H9 (cell line): Measurements from ENCODE around the gene MCU. TPM values are rescaled to one million over a fixed set of nuclear protein-coding genes. Genes with fewer than 3 reads are reported as not detected.

Source experiments
- DNase-seq: peaks from one replicate; pipeline ENCODE4 v3.0.0-alpha.2; 2017
- H2AFZ ChIP-seq: one replicate; pipeline ENCODE4 v1.6.1; 2013; ENCODE audit warnings: mild to moderate bottlenecking, low read length, control low read depth, moderate library complexity
- H2AK5ac ChIP-seq: 2 replicates; pipeline ENCODE4 v1.6.1; 2013; ENCODE audit warnings: low read length, control low read depth, mixed read lengths; ENCODE audit not compliant: insufficient read length
- H2BK120ac ChIP-seq: one replicate; pipeline ENCODE4 v1.6.1; 2013; ENCODE audit warnings: low read depth, mild to moderate bottlenecking, low read length, control low read depth, inconsistent platforms; ENCODE audit not compliant: poor library complexity, severe bottlenecking
- H2BK12ac ChIP-seq: 2 replicates; pipeline ENCODE4 v1.6.1; 2013; ENCODE audit warnings: low read length, control low read depth, mixed read lengths, low read depth; ENCODE audit not compliant: insufficient read length
- H2BK15ac ChIP-seq: 2 replicates; pipeline ENCODE4 v1.6.1; 2013; ENCODE audit warnings: low read depth, low read length, control low read depth
- H2BK20ac ChIP-seq: one replicate; pipeline ENCODE4 v1.6.1; 2013; ENCODE audit warnings: low read depth, mild to moderate bottlenecking, low read length, control low read depth, inconsistent platforms; ENCODE audit not compliant: poor library complexity, severe bottlenecking
- H2BK5ac ChIP-seq: 2 replicates; pipeline ENCODE4 v1.6.1; 2013; ENCODE audit warnings: low read length, control low read depth, mixed read lengths; ENCODE audit not compliant: insufficient read length
- H3K14ac ChIP-seq: 2 replicates; pipeline ENCODE4 v1.6.1; 2013; ENCODE audit warnings: low read length, control low read depth; ENCODE audit not compliant: insufficient read depth
- H3K18ac ChIP-seq: 2 replicates; pipeline ENCODE4 v1.6.1; 2013; ENCODE audit warnings: low read depth, mild to moderate bottlenecking, mixed read lengths, low read length, control low read depth; ENCODE audit not compliant: insufficient read length
- H3K23ac ChIP-seq: 2 replicates; pipeline ENCODE4 v1.6.1; 2013; ENCODE audit warnings: low read length, control low read depth, mixed read lengths, low read depth; ENCODE audit not compliant: insufficient read length
- H3K23me2 ChIP-seq: 2 replicates; pipeline ENCODE4 v1.6.1; 2013; ENCODE audit warnings: low read depth, mild to moderate bottlenecking, mixed read lengths, low read length, control low read depth; ENCODE audit not compliant: insufficient read length, poor library complexity, severe bottlenecking
- H3K27ac ChIP-seq: 2 replicates; pipeline ENCODE4 v1.5.1; 2013; ENCODE audit warnings: low read length, control low read depth, mixed read lengths, low read depth; ENCODE audit not compliant: insufficient read length
- H3K27me3 ChIP-seq: 2 replicates; pipeline ENCODE4 v1.6.1; 2013; ENCODE audit warnings: low read length, control low read depth, inconsistent platforms; ENCODE audit not compliant: insufficient read depth
- H3K4ac ChIP-seq: 2 replicates; pipeline ENCODE4 v1.6.1; 2013; ENCODE audit warnings: low read depth, mild to moderate bottlenecking, control low read depth, inconsistent platforms, low read length, moderate library complexity
- H3K4me1 ChIP-seq: 2 replicates; pipeline ENCODE4 v1.6.1; 2013; ENCODE audit warnings: low read length, control low read depth, inconsistent platforms; ENCODE audit not compliant: insufficient read depth
- H3K4me2 ChIP-seq: 2 replicates; pipeline ENCODE4 v1.6.1; 2013; ENCODE audit warnings: low read length, control low read depth, mixed read lengths; ENCODE audit not compliant: insufficient read length, insufficient read depth
- H3K56ac ChIP-seq: 2 replicates; pipeline ENCODE4 v1.6.1; 2013; ENCODE audit warnings: low read depth, mild to moderate bottlenecking, mixed read lengths, low read length, control low read depth; ENCODE audit not compliant: insufficient read length
- H3K79me1 ChIP-seq: 2 replicates; pipeline ENCODE4 v1.6.1; 2013; ENCODE audit warnings: low read depth, mild to moderate bottlenecking, moderate library complexity, low read length, control low read depth, inconsistent platforms; ENCODE audit not compliant: insufficient read depth, poor library complexity, severe bottlenecking
- H3K79me2 ChIP-seq: 2 replicates; pipeline ENCODE4 v1.6.1; 2013; ENCODE audit warnings: low read length, control low read depth, inconsistent platforms; ENCODE audit not compliant: insufficient read depth
- H3K9ac ChIP-seq: 2 replicates; pipeline ENCODE4 v1.6.1; 2013; ENCODE audit warnings: low read length, control low read depth, mixed read lengths; ENCODE audit not compliant: insufficient read length; ENCODE audit errors: extremely low read depth
- H3K9me3 ChIP-seq: one replicate; pipeline ENCODE4 v1.6.1; 2013; ENCODE audit warnings: low read depth, low read length, inconsistent platforms; ENCODE audit not compliant: control insufficient read depth
- H3T11ph ChIP-seq: one replicate; pipeline ENCODE4 v1.6.1; 2013; ENCODE audit warnings: mild to moderate bottlenecking, low read length, control low read depth, inconsistent platforms
- H4K20me1 ChIP-seq: one replicate; pipeline ENCODE4 v1.6.1; 2013; ENCODE audit not compliant: control insufficient read depth, insufficient read length, insufficient read depth
- H4K5ac ChIP-seq: 2 replicates; pipeline ENCODE4 v1.6.1; 2013; ENCODE audit warnings: low read depth, mild to moderate bottlenecking, mixed read lengths, low read length, control low read depth; ENCODE audit not compliant: insufficient read length
- H4K8ac ChIP-seq: replicated peaks from 2 replicates; pipeline ENCODE4 v1.6.1; 2013; ENCODE audit warnings: low read length, control low read depth, mixed read lengths, low read depth; ENCODE audit not compliant: insufficient read length
- H4K91ac ChIP-seq: 2 replicates; pipeline ENCODE4 v1.6.1; 2013; ENCODE audit warnings: low read depth, mild to moderate bottlenecking, moderate library complexity, mixed read lengths, low read length, control low read depth; ENCODE audit not compliant: insufficient read length
- H3K27ac Mint-ChIP-seq, 3 experiments: 2 replicates in 2 of 3; 3 replicates in 1 of 3; pipeline ENCODE4 v1.8.0; 2020 to 2021; ENCODE audit warnings: mixed read lengths in 3 of 3, mild to moderate bottlenecking in 1 of 3, moderate library complexity in 1 of 3
- H3K27me3 Mint-ChIP-seq: 2 replicates; pipeline ENCODE4 v1.8.0; 2021; ENCODE audit warnings: low read depth, mild to moderate bottlenecking, moderate library complexity, mixed read lengths
- H3K36me3 Mint-ChIP-seq, 3 experiments: 2 replicates in 2 of 3; 3 replicates in 1 of 3; pipeline ENCODE4 v1.8.0; 2020 to 2021; ENCODE audit warnings: low read depth in 3 of 3, mixed read lengths in 3 of 3; ENCODE audit not compliant: insufficient read depth in 1 of 3
- H3K4me1 Mint-ChIP-seq, 2 experiments: 2 replicates each; pipeline ENCODE4 v1.8.0; 2020; ENCODE audit warnings: mixed read lengths in 2 of 2
- H3K4me3 Mint-ChIP-seq, 2 experiments: 2 replicates in 1 of 2; 3 replicates in 1 of 2; pipeline ENCODE4 v1.8.0; 2020 to 2021; ENCODE audit warnings: mild to moderate bottlenecking in 2 of 2, mixed read lengths in 2 of 2, moderate library complexity in 1 of 2
- H3K9me3 Mint-ChIP-seq, 2 experiments: 2 replicates in 1 of 2; 3 replicates in 1 of 2; pipeline ENCODE4 v1.8.0; 2020; ENCODE audit warnings: mild to moderate bottlenecking in 2 of 2, mixed read lengths in 2 of 2, moderate library complexity in 1 of 2
- CTCF ChIP-seq: fragments of 200-600 bp; sonication (generic); conservative IDR thresholded peaks from 3 replicates; pipeline ENCODE4 v1.8.0; 2021; ENCODE audit warnings: antibody characterized with exemption, mild to moderate bottlenecking
- WGBS: extraction: QIAGEN DNeasy Blood & Tissue Kit; methylation state at CpG from one replicate; pipeline ENCODE4 v1.1.7; 2013; ENCODE audit warnings: missing lambda C conversion rate, low lambda C conversion rate, mixed read lengths; ENCODE audit not compliant: insufficient read length; ENCODE audit errors: extremely low coverage; 5-methylcytosine and 5-hydroxymethylcytosine counted together
- total RNA-seq: library from RNA; stranded (reverse); gene quantifications from 2 replicates; pipeline ENCODE4 v1.2.1, GENCODE V29; 2021

Gene MCU
- total RNA-seq, 1 experiment from 2014 or later: 36.6 TPM

- no peak overlapping the region for H2BK20ac ChIP-seq
- H4K20me1 ChIP-seq: no peaks in the 10 kb centered on the region
- H2BK120ac ChIP-seq: no peak overlapping the region
- no peak overlapping the region for H3K4me2 ChIP-seq
- H3K27me3 ChIP-seq: no peaks in the 10 kb centered on the region
- no peak overlapping the region for H3K4me3 Mint-ChIP-seq
- H3K27ac ChIP-seq: no peak overlapping the region
- no CpG with 5 or more reads among the region's 2 CpGs for WGBS
- H3K23ac ChIP-seq: no peak overlapping the region
- H2BK15ac ChIP-seq: no peak overlapping the region
- H3K56ac ChIP-seq: no peak overlapping the region
- H2AFZ ChIP-seq: peak overlapping the region; percentile 36
- H3K4me1 ChIP-seq: peaks cover 9% of the 10 kb centered on the region; the same call in 1 of the 2 replicates
- no peak overlapping the region for H2BK12ac ChIP-seq
- H4K8ac ChIP-seq: no peak overlapping the region
- no peak overlapping the region for H4K5ac ChIP-seq
- H2BK5ac ChIP-seq: no peak overlapping the region
- no peaks in the 10 kb centered on the region for H3K23me2 ChIP-seq
- DNase-seq: no peak
- H3K18ac ChIP-seq: no peak overlapping the region
- no peaks in the 10 kb centered on the region for H3K9me3 Mint-ChIP-seq
- no peaks in the 10 kb centered on the region for H3K79me1 ChIP-seq
- no peaks in the 10 kb centered on the region for H3K36me3 Mint-ChIP-seq
- H3T11ph ChIP-seq: no peak overlapping the region
- H3K9ac ChIP-seq: no peak overlapping the region
- H3K27ac Mint-ChIP-seq: no peak overlapping the region
- no peaks in the 10 kb centered on the region; the same call in 1 of the 2 replicates for H3K79me2 ChIP-seq
- no peak overlapping the region for H2AK5ac ChIP-seq
- no peak overlapping the region for H4K91ac ChIP-seq
- H3K9me3 ChIP-seq: no peaks in the 10 kb centered on the region
- H3K4me1 Mint-ChIP-seq: peaks cover 8 to 10% of the 10 kb centered on the region in 2 experiments
- no peaks in the 10 kb centered on the region for H3K27me3 Mint-ChIP-seq
- no peak overlapping the region for H3K4ac ChIP-seq
- no peak overlapping the region for H3K14ac ChIP-seq
- TF ChIP-seq CTCF: no peak
Observed at GRCh38 chr10:72911758-72912157, 219.8 kb downstream of the MCU start.
